ENCODE measurements around the gene GAL.

GRCh38 chr11:68665436-68665835 is 18.9 kb upstream of the GAL start:
- TF ChIP-seq POLR2A (IDR thresholded peaks at IDR 0.05) = no peak
- TF ChIP-seq CTCF (IDR thresholded peaks at IDR 0.05) = no peak

Data from heart left ventricle (tissue), 13 donors.